HCT116 (cell line): ENCODE results near the gene TTLL11. TPM values are rescaled to one million over a fixed set of nuclear protein-coding genes. Genes with fewer than 3 reads are reported as not detected.

ENCODE experiments used
- ATAC-seq: fragments of 200-7000 bp; cut with Tn5 transposase; 2 replicates; pipeline ENCODE4 v1.9.1; 2020; ENCODE audit warnings: mild to moderate bottlenecking, moderate library complexity
- BruUV-seq: library from RNA; stranded (reverse); fragments of 400-500 nt; replicated peaks from 2 replicates; lab custom pipeline; 2021; lab: Mats Ljungman, UMichigan
- CTCF ChIA-PET: fragments of 300-600 bp; sonication (Branson Sonifier 250); formaldehyde crosslinking; loops from one replicate; lab custom pipeline; 2021; ENCODE audit warnings: antibody characterized with exemption; lab: Charles Lee
- POLR2A ChIA-PET: fragments of 300-600, 350-600 bp; sonication (Branson Sonifier 250); formaldehyde crosslinking; loops from one replicate; lab custom pipeline; 2021; ENCODE audit warnings: antibody characterized with exemption; lab: Charles Lee
- RAD21 ChIA-PET, 2 experiments: fragments of 300-600 bp; sonication (Branson Sonifier 250); formaldehyde crosslinking; loops; one replicate each; lab custom pipeline; 2023; ENCODE audit warnings: low total read pairs in 2 of 2; ENCODE audit not compliant: uncharacterized antibody in 2 of 2, unreplicated experiment in 2 of 2, low non-redundant PET in 1 of 2; lab: Charles Lee
- DNase-seq: peaks from one replicate; pipeline ENCODE4 v3.0.0-alpha.2; 2010; ENCODE audit warnings: low read depth, low spot score
- H2AFZ ChIP-seq: fragments of 200-600 bp; shearing (Covaris generic), sonication (generic); 2 replicates; pipeline ENCODE4 v1.6.1; 2017; ENCODE audit warnings: low read depth, mixed run types, mixed read lengths, antibody characterized with exemption, low read length; ENCODE audit not compliant: poor library complexity, severe bottlenecking
- H3K27ac ChIP-seq: 2 replicates; pipeline ENCODE4 v1.5.1; 2012; ENCODE audit warnings: low read depth, low read length
- H3K27me3 ChIP-seq: fragments of 200-600 bp; sonication (generic); 2 replicates; pipeline ENCODE4 v1.6.1; 2016; ENCODE audit warnings: mixed run types, low read length, mixed read lengths; ENCODE audit not compliant: insufficient read depth
- H3K36me3 ChIP-seq, 2 experiments: fragments of 200-500 bp in 1 of 2; fragments of 200-600 bp in 1 of 2; sonication (Bioruptor generic) in 1 of 2; sonication (generic) in 1 of 2; 2 replicates each; pipeline versions ENCODE4 v1.5.1 to v1.6.1; 2014 to 2016; ENCODE audit warnings: low read length in 2 of 2, inconsistent platforms in 1 of 2, mixed read lengths in 1 of 2, mixed run types in 1 of 2; ENCODE audit not compliant: insufficient read depth in 2 of 2, control insufficient read depth in 1 of 2
- H3K4me1 ChIP-seq, 2 experiments: fragments of 200-600 bp in 1 of 2; sonication (generic) in 1 of 2; 2 replicates each; pipeline versions ENCODE4 v1.5.1 to v1.6.1; 2012 to 2017; ENCODE audit warnings: low read length in 2 of 2, inconsistent platforms in 1 of 2, mild to moderate bottlenecking in 1 of 2, mixed read lengths in 1 of 2, mixed run types in 1 of 2, moderate library complexity in 1 of 2; ENCODE audit not compliant: insufficient read depth in 2 of 2, control insufficient read depth in 1 of 2
- H3K4me2 ChIP-seq: fragments of 200-600 bp; sonication (generic); 2 replicates; pipeline ENCODE4 v1.6.1; 2017; ENCODE audit warnings: mixed run types, low read length, mixed read lengths
- H3K4me3 ChIP-seq, 2 experiments: fragments of 200-600 bp in 1 of 2; sonication (generic) in 1 of 2; replicated peaks in 1 of 2; 2 replicates each; pipeline ENCODE4 v1.5.1; 2011 to 2016; ENCODE audit warnings: low read length in 2 of 2, control low read depth in 1 of 2, low read depth in 1 of 2, mild to moderate bottlenecking in 1 of 2, mixed read lengths in 1 of 2, mixed run types in 1 of 2
- H3K79me2 ChIP-seq: fragments of 200-600 bp; sonication (generic); 2 replicates; pipeline ENCODE4 v1.6.1; 2017; ENCODE audit warnings: mild to moderate bottlenecking, mixed run types, low read length, moderate library complexity, mixed read lengths; ENCODE audit not compliant: insufficient read depth
- H3K9ac ChIP-seq: fragments of 200-600 bp; sonication (generic); 2 replicates; pipeline ENCODE4 v1.6.1; 2016; ENCODE audit warnings: low read length, mixed read lengths
- H3K9me2 ChIP-seq: fragments of 200-600 bp; sonication (generic), shearing (Covaris generic); 2 replicates; pipeline ENCODE4 v1.6.1; 2017; ENCODE audit warnings: mixed run types, mild to moderate bottlenecking, moderate library complexity; ENCODE audit not compliant: insufficient read depth
- H3K9me3 ChIP-seq, 2 experiments: fragments of 200-500 bp in 1 of 2; fragments of 200-600 bp in 1 of 2; sonication (Bioruptor generic) in 1 of 2; sonication (generic) in 1 of 2; 2 replicates each; pipeline ENCODE4 v1.6.1; 2014 to 2017; ENCODE audit warnings: low read length in 2 of 2, mixed read lengths in 2 of 2, inconsistent platforms in 1 of 2, low read depth in 1 of 2, mild to moderate bottlenecking in 1 of 2, mixed run types in 1 of 2, moderate library complexity in 1 of 2; ENCODE audit not compliant: control insufficient read depth in 1 of 2, insufficient read depth in 1 of 2
- H4K20me1 ChIP-seq: fragments of 200-600 bp; sonication (generic), shearing (Covaris generic); 2 replicates; pipeline ENCODE4 v1.6.1; 2017; ENCODE audit warnings: mixed run types, mild to moderate bottlenecking, moderate library complexity; ENCODE audit not compliant: insufficient read depth
- CBX3 ChIP-seq: IDR thresholded peaks from 2 replicates; pipeline ENCODE4 v1.6.1; 2012; ENCODE audit warnings: low read depth
- CEBPB ChIP-seq: IDR thresholded peaks from 2 replicates; pipeline ENCODE4 v1.6.1; 2012; ENCODE audit warnings: low read depth
- EZH2 ChIP-seq: fragments of 200-600 bp; sonication (generic); IDR thresholded peaks from 2 replicates; pipeline ENCODE4 v1.6.1; 2017; ENCODE audit warnings: antibody characterized with exemption, mixed run types
- EZH2phosphoT487 ChIP-seq: fragments of 200-600 bp; IDR thresholded peaks from 2 replicates; pipeline ENCODE4 v1.6.1; 2018; ENCODE audit warnings: antibody characterized with exemption, borderline replicate concordance
- FOSL1 ChIP-seq: IDR thresholded peaks from 2 replicates; pipeline ENCODE4 v1.6.1; 2012; ENCODE audit warnings: low read depth
- JUND ChIP-seq: IDR thresholded peaks from 2 replicates; pipeline ENCODE4 v1.6.1; 2012
- POLR2A ChIP-seq: IDR thresholded peaks from 2 replicates; pipeline ENCODE4 v1.7.0; 2011; ENCODE audit warnings: borderline replicate concordance; ENCODE audit not compliant: insufficient read depth, insufficient read length; ENCODE audit errors: extremely low read depth
- POLR2AphosphoS5 ChIP-seq: IDR thresholded peaks from 2 replicates; pipeline ENCODE4 v1.6.1; 2011; ENCODE audit warnings: mild to moderate bottlenecking, low read depth, low read length, moderate library complexity
- RAD21 ChIP-seq: IDR thresholded peaks from 2 replicates; pipeline ENCODE4 v1.6.1; 2012; ENCODE audit warnings: low read depth, mild to moderate bottlenecking
- SIN3A ChIP-seq: IDR thresholded peaks from 2 replicates; pipeline ENCODE4 v1.6.1; 2012; ENCODE audit warnings: low read depth
- SRF ChIP-seq: IDR thresholded peaks from 2 replicates; pipeline ENCODE4 v1.6.1; 2012; ENCODE audit warnings: low read depth
- TCF7L2 ChIP-seq: IDR thresholded peaks from 2 replicates; pipeline ENCODE4 v1.7.0; 2011; ENCODE audit warnings: borderline replicate concordance, inconsistent platforms; ENCODE audit not compliant: insufficient read depth, insufficient read length; ENCODE audit errors: extremely low read depth
- ZFX ChIP-seq: fragments of 450-650 bp; IDR thresholded peaks from 2 replicates; pipeline ENCODE4 v1.6.1; 2017
- ZNF274 ChIP-seq: fragments of 200-500 bp; sonication (Bioruptor generic); IDR thresholded peaks from 2 replicates; pipeline ENCODE4 v1.6.1; 2014; ENCODE audit warnings: mild to moderate bottlenecking, low read depth, low read length, inconsistent platforms
- intact Hi-C: fragments of 100-400 bp; cut with micrococcal nuclease; formaldehyde crosslinking; loops from 2 replicates; pipeline ENCODE4 v1.10.0; 2022
- total RNA-seq: library from RNA; stranded (reverse); gene quantifications from one replicate; pipeline ENCODE4 v1.2.1, GENCODE V29; 2021; ENCODE audit not compliant: unreplicated experiment
- TF ChIP-seq, protein P1 (sequence below): IDR thresholded peaks from 2 replicates; pipeline ENCODE4 v1.6.1; 2012

The TTLL11 gene
- total RNA-seq, 1 experiment from 2014 or later = 2.2 TPM

DNA sequence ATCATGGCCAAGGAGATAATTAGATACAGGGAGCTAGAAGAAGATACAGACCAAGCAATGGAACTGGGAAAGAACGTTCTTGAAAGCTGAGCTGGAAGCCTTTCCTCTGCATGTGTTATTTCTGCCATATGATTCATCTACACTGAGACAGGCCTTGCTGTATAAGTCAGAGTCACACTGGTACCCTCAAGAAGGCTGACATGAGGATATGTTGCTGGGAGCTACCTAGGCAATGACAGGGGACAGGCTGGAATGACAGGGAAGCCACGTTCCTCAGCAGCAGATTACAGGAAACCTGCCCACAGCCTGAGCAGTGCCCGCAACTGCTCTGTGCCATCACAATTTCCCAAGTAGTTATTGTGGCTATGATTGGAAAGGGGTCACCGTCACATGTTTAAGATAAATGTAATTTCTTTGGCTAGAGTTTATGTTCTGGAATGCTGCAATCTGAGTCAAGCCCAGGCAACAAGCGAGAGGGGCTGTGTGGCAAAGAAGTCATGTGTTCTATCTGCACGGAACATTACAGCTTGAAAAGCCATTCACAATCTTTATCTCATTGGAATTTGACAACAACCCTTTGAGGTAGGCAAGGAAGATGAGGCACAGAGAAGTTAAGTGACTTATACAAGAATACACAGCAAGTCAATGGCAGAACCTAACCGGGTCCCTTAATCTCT is 108.2 kb downstream of the TTLL11 start:
- Histone ChIP-seq H3K4me3 (no peak overlapping the region), H3K4me2 (no peak overlapping the region), H3K4me1 (no peaks in the 10 kb centered on the region), H4K20me1 (no peaks in the 10 kb centered on the region), H3K79me2 (no peaks in the 10 kb centered on the region), H3K27me3 (no peaks in the 10 kb centered on the region), H3K9me2 (no peaks in the 10 kb centered on the region), H3K36me3 (no peaks in the 10 kb centered on the region), H3K9ac (no peak overlapping the region), H3K27ac (no peak overlapping the region), H2AFZ (no peak overlapping the region), H3K9me3 (no peaks in the 10 kb centered on the region)
- no peak for DNase-seq
- ChIA-PET POLR2A (interaction anchor here (1.0 kb wide), 1 partner anchor 9 kb away, joined by 3 read pairs; no protein-coding TSS in a partner anchor), RAD21 (interaction anchor here in 1 of 2 experiments (0.5 kb wide), 1 partner anchor 468 kb away, joined by 3 read pairs; no protein-coding TSS in a partner anchor), CTCF (interaction anchor here (1.5 kb wide), 1 partner anchor 439 kb away, joined by 4 read pairs; no protein-coding TSS in a partner anchor)
- no peak for ATAC-seq
- intact Hi-C loops = no loop called here
- no peak for TF ChIP-seq RAD21
- TF ChIP-seq FOSL1 = no peak
- no peak for TF ChIP-seq POLR2A
- no peak for TF ChIP-seq ZNF274
- TF ChIP-seq, protein P1, sequence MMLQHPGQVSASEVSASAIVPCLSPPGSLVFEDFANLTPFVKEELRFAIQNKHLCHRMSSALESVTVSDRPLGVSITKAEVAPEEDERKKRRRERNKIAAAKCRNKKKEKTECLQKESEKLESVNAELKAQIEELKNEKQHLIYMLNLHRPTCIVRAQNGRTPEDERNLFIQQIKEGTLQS = no peak
- TF ChIP-seq ZFX = no peak
- TF ChIP-seq TCF7L2 = no peak
- no peak for TF ChIP-seq JUND
- TF ChIP-seq SIN3A = no peak
- TF ChIP-seq POLR2AphosphoS5 = no peak
- TF ChIP-seq EZH2 = no peak
- no peak for TF ChIP-seq CBX3
- TF ChIP-seq EZH2phosphoT487 = no peak
- no peak for TF ChIP-seq CEBPB
- TF ChIP-seq SRF = no peak
- no TSS peak for BruUV-seq
